HT-29 (cell line): ENCODE measurements around the gene TRIM34. TPM values are rescaled to one million over a fixed set of nuclear protein-coding genes. Genes with fewer than 3 reads are reported as not detected.
"Not testable (repeated sequence)": the region's sequence is repeated elsewhere in the genome, so short reads cannot be mapped to it uniquely, and the experiment has no call there.

ENCODE experiments used
- DNase-seq: peaks from one replicate; pipeline ENCODE4 v3.0.0-alpha.2; 2015; ENCODE audit warnings: low spot score
- total RNA-seq: library from RNA; depleted of rRNA; stranded (reverse); fragments of >200 nt; shearing (Covaris generic); gene quantifications from 2 replicates; pipeline ENCODE4 v1.2.3, GENCODE V29; 2014

The TRIM34 gene
- total RNA-seq, 1 experiment from 2014 or later: 2.8 TPM

- DNase-seq: no peak
Measured at GRCh38 chr11:5621580-5621979, 3.2 kb upstream of the TRIM34 start.

DNA sequence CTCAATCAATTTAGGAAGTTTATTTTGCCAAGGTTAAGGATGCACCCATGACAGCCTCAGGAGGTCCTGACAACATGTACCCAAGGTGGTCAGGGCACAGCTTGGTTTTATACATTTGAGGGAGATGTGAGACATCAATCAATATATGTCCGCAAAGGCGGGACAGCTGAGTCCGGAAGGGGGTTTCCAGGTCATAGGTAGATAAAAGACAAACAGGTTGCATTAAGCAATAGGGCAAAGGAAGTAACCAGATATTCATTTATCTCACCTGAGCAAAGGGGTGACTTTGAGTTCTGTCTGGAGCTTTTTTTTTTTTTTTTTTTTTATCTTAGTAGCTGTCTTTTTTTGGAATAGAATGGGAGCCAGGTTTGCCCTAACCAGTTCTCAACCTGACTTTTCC lies 2.0 kb upstream of the TRIM34 start:
- DNase-seq: no peak

- DNase-seq: no peak
Measured at GRCh38 chr11:5625281-5625680, 480 bp downstream of the TRIM34 start.

DNA sequence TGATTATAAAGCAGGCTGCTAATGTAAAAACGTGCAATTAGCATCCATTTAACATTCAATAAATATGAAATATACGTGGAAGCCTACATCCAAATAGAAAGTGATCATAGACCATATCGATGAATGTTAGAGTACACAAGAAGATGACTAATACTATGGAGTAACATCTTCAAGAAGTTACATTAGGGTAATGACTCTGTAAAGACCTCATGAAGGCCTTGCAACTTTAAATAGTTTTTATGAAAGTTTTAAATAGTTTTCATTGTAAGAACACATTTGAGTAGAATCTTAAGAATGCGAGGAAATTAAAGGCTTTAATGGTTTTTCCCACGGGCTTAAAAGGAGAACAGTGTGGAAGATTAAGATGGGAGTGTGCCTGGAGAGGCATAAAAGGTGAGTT lies 1.4 kb downstream of the TRIM34 start:
- DNase-seq: no peak

DNA sequence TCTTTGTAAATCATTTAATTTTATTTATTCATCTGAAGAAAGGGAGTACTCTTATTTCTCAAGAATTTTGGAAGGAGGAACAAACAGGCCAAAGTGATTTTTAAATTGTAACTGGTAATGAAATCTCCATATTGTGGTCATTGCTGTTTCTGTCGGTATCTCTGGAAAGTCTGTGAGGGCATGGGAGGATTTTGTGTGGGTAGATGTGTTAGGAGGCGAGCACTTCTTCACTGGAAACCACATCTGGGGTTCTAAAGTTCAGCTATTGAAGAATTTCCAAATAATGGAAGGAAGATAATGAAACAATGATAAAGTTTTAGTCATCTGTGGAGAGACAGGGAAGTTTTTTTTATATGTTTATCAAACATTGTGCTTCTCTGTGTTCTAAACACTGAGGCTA lies 6.6 kb downstream of the TRIM34 start:
- DNase-seq: no peak

DNA sequence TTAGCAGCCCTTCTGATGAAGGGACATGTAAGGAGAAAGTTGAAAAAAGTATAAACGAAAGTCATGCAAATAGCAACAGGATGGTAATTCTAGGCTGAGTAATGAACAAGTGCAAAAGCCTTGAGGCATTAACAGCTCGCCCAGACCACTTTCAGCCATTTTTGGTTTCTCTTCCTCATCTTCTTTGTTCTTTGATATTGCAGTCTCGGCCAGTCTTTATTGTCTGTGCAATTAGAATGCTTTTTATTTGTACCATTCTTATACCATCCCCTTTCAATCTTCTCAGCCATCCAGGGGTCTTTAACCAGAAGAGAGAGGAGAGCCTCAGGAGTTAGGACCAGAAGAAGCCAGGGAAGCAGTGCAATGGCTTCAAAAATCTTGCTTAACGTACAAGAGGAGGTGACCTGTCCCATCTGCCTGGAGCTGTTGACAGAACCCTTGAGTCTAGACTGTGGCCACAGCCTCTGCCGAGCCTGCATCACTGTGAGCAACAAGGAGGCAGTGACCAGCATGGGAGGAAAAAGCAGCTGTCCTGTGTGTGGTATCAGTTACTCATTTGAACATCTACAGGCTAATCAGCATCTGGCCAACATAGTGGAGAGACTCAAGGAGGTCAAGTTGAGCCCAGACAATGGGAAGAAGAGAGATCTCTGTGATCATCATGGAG lies 7.3 kb downstream of the TRIM34 start:
- DNase-seq: no peak

DNA sequence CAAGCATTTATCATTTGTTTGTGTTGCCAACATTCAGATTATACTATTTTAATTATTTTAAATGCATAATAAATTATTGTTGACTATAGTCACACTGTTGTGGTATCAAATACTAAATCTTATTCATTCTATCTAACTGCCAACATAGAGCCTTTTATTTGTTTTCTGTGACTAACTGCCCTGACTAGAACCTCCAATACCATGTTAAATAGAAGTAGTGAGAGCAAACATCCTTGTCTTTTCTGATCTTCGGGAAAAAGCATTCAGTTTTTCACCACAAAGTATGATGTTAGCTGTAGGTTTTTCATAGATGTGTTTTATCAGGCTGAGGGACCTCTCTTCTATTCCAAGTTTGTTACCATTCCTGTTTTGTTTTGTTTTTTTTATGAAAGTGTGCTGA lies 15.2 kb downstream of the TRIM34 start:
- no peak for DNase-seq

GRCh38 chr11:5643585-5643984 lies 18.8 kb downstream of the TRIM34 start:
- no peak for DNase-seq

DNA sequence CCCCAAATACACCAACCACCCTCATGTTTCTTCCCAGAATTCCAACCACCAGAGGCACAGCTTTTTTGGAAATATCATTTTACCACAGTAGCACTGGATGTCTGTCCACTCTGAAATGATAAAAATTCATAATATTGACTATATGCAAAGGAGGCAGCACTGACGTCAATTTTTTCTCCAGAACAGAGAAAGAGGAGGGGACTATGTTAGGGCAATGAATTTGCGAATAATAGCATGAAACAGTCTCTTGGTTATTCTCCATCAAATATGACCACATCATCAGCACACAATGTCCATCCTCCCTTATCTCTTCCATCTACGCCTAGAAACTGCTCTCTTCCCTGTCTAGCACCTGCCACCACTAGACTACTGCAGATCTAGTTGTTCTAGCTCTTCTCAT lies 21.3 kb downstream of the TRIM34 start:
- no peak for DNase-seq

- DNase-seq: no peak
Measured at GRCh38 chr11:5655474-5655873, 30.7 kb downstream of the TRIM34 start.

- DNase-seq: not testable (repeated sequence)
Measured at GRCh38 chr11:5656956-5657355, 32.2 kb downstream of the TRIM34 start.

DNA sequence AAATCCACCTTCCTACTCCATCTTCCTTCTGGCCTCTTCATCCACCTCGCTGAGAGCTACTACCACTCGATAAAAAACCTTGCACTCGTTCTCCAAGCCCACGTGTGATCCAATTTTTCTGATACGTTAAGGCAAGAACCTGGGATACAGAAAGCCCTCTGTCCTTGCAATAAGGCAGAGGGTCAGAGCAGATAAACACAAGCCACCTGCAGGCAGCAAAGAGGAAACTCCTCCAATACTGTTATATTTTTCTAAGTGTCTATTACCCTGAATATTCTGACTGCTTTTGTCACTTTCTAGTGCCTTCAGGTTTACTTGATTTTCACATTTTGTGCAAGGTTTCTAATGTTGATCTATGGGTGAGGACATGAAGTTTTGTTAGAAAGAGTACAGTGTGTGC lies 33.5 kb downstream of the TRIM34 start:
- no peak for DNase-seq

GRCh38 chr11:5663511-5663910 lies 38.7 kb downstream of the TRIM34 start:
- no peak for DNase-seq

GRCh38 chr11:5665051-5665570 lies 40.3 kb downstream of the TRIM34 start:
- DNase-seq: no peak

DNA sequence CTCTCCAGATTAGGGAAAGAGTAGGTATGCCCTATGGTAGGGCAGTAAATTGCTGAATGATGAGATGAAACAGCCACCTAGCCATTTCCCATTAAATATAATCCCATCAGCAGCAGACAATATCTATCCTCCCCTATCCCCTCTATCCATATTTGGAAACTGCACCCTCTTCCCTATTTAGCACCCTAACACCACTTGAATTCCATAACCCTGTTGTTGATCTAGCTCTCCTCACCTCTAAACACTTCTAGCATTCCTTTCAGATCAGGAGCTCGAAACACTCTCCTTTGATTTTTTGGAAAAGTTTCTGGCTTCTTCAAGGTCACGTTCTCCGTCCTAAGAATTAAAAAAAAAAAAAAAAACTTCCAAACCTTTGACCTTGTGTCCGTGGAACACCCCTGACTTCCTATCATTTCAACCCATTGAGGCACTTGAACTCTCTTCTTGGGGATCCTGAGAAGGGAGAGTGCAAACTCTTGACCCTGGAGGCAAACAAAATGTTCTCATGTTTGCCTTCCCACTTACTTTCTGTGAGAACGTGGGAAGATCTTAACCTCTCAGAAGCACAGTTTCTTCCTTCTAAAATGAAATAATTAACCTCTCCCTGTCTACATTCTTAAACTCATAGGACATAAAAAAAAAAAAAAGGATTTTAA lies 41.1 kb downstream of the TRIM34 start:
- no peak for DNase-seq

- DNase-seq: no peak
Measured at GRCh38 chr11:5666402-5666793, 41.6 kb downstream of the TRIM34 start.

DNA sequence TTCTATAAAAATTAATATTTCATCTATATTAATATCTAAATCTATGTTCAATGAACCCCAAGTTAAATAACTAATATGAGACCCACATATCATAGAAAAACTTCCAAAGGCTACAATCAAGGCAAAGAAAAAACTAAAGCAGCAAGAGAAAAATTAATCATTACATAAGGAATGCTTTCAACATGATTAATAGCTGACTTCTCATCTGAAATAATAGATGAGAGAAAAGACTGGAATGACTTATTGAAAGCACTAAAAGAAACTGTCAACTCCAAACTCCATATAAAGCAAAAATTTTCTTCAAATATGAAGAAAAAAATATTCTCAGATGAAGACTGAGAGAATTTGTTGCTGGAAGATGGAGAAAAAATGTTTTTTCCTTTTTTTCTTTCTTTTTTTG lies 47.0 kb downstream of the TRIM34 start:
- no peak for DNase-seq

DNA sequence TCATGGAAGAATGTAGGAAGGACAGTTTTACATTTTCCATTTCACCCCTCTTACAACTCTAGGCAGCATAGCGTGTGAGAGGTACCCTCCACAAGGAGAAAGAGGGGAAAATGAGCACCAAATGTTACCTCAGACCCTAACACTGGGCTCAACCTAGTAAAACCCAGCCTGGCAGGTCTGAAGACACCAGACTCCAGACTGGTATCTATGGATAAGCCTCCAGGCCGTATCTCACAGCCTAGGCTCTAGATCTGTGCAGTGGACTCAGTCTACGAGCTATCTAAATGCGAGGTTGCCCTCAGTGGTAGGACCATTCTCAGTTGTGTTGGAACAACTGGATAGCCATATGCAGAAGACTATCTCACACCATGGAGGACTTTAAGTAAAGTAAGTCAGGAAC lies 49.6 kb downstream of the TRIM34 start:
- DNase-seq: no peak

DNA sequence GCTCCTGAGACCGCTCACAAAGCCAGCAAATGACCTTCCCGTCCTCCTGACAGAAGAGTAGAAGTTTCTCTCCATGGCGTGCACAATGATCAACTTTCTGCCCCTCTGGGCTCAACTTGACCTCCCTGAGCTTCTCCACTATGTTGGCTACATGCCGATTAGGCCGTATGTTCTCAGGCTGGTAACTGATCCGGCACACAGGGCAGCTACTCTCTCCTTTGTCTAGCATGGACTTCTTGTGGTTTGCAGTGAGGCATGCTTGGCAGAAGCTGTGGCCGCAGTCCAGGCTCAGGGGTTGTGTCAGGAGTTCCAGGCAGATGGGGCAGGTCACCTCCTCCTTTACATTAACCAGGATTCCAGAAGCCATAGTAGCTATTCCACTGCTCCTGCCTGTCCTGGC lies 55.0 kb downstream of the TRIM34 start:
- no peak for DNase-seq

DNA sequence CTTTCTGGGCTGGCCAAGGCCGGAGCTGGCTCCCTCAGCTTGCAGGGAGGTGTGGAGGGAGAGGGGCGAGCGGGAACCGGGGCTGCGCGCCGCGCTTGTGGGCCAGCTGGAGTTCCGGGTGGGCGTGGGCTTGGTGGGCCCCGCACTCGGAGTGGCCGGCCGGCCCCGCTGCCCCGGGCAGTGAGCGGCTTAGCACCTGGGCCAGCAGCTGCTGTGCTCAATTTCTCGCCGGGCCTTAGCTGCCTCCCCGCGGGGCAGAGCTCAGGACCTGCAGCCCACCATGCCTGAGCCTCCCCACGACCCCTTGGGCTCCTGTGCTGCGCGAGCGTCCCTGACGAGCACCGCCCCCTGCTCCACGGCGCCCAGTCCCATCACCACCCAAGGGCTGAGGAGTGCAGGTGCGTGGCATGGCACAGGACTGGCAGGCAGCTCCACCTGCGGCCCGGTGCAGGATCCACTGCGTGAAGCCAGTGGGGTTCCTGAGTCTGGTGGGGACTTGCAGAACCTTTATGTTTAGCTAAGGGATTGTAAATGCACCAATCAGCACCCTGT lies 58.2 kb downstream of the TRIM34 start:
- not testable (repeated sequence) for DNase-seq

DNA sequence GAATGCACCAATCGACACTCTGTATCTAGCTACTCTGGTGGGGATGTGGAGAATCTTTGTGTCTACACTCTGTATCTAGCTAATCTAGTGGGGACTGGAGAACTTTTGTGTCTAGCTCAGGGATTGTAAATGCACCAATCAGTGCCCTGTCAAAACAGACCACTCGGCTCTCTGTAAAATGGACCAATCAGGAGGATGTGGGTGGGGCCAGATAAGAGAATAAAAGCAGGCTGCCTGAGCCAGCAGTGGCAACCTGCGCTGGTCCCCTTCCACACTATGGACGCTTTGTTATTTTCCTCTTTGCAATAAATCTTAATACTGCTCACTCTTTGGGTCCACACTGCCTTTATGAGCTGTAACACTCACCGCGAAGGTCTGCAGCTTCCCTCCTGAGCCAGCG lies 58.8 kb downstream of the TRIM34 start:
- not testable (repeated sequence) for DNase-seq

- DNase-seq: no peak
Measured at GRCh38 chr11:5684036-5684645, 59.3 kb downstream of the TRIM34 start.
